H9 (cell line): Measurements from ENCODE around the gene DCST2. TPM values are rescaled to one million over a fixed set of nuclear protein-coding genes. Genes with fewer than 3 reads are reported as not detected.

Experiments
- DNase-seq: peaks from one replicate; pipeline ENCODE4 v3.0.0-alpha.2; 2017
- H2AFZ ChIP-seq: one replicate; pipeline ENCODE4 v1.6.1; 2013; ENCODE audit warnings: mild to moderate bottlenecking, low read length, control low read depth, moderate library complexity
- H2AK5ac ChIP-seq: 2 replicates; pipeline ENCODE4 v1.6.1; 2013; ENCODE audit warnings: low read length, control low read depth, mixed read lengths; ENCODE audit not compliant: insufficient read length
- H2BK120ac ChIP-seq: one replicate; pipeline ENCODE4 v1.6.1; 2013; ENCODE audit warnings: low read depth, mild to moderate bottlenecking, low read length, control low read depth, inconsistent platforms; ENCODE audit not compliant: poor library complexity, severe bottlenecking
- H2BK12ac ChIP-seq: 2 replicates; pipeline ENCODE4 v1.6.1; 2013; ENCODE audit warnings: low read length, control low read depth, mixed read lengths, low read depth; ENCODE audit not compliant: insufficient read length
- H2BK15ac ChIP-seq: 2 replicates; pipeline ENCODE4 v1.6.1; 2013; ENCODE audit warnings: low read depth, low read length, control low read depth
- H2BK20ac ChIP-seq: one replicate; pipeline ENCODE4 v1.6.1; 2013; ENCODE audit warnings: low read depth, mild to moderate bottlenecking, low read length, control low read depth, inconsistent platforms; ENCODE audit not compliant: poor library complexity, severe bottlenecking
- H2BK5ac ChIP-seq: 2 replicates; pipeline ENCODE4 v1.6.1; 2013; ENCODE audit warnings: low read length, control low read depth, mixed read lengths; ENCODE audit not compliant: insufficient read length
- H3K14ac ChIP-seq: 2 replicates; pipeline ENCODE4 v1.6.1; 2013; ENCODE audit warnings: low read length, control low read depth; ENCODE audit not compliant: insufficient read depth
- H3K18ac ChIP-seq: 2 replicates; pipeline ENCODE4 v1.6.1; 2013; ENCODE audit warnings: low read depth, mild to moderate bottlenecking, mixed read lengths, low read length, control low read depth; ENCODE audit not compliant: insufficient read length
- H3K23ac ChIP-seq: 2 replicates; pipeline ENCODE4 v1.6.1; 2013; ENCODE audit warnings: low read length, control low read depth, mixed read lengths, low read depth; ENCODE audit not compliant: insufficient read length
- H3K23me2 ChIP-seq: 2 replicates; pipeline ENCODE4 v1.6.1; 2013; ENCODE audit warnings: low read depth, mild to moderate bottlenecking, mixed read lengths, low read length, control low read depth; ENCODE audit not compliant: insufficient read length, poor library complexity, severe bottlenecking
- H3K27ac ChIP-seq: 2 replicates; pipeline ENCODE4 v1.5.1; 2013; ENCODE audit warnings: low read length, control low read depth, mixed read lengths, low read depth; ENCODE audit not compliant: insufficient read length
- H3K27me3 ChIP-seq: 2 replicates; pipeline ENCODE4 v1.6.1; 2013; ENCODE audit warnings: low read length, control low read depth, inconsistent platforms; ENCODE audit not compliant: insufficient read depth
- H3K4ac ChIP-seq: 2 replicates; pipeline ENCODE4 v1.6.1; 2013; ENCODE audit warnings: low read depth, mild to moderate bottlenecking, control low read depth, inconsistent platforms, low read length, moderate library complexity
- H3K4me1 ChIP-seq: 2 replicates; pipeline ENCODE4 v1.6.1; 2013; ENCODE audit warnings: low read length, control low read depth, inconsistent platforms; ENCODE audit not compliant: insufficient read depth
- H3K4me2 ChIP-seq: 2 replicates; pipeline ENCODE4 v1.6.1; 2013; ENCODE audit warnings: low read length, control low read depth, mixed read lengths; ENCODE audit not compliant: insufficient read length, insufficient read depth
- H3K56ac ChIP-seq: 2 replicates; pipeline ENCODE4 v1.6.1; 2013; ENCODE audit warnings: low read depth, mild to moderate bottlenecking, mixed read lengths, low read length, control low read depth; ENCODE audit not compliant: insufficient read length
- H3K79me1 ChIP-seq: 2 replicates; pipeline ENCODE4 v1.6.1; 2013; ENCODE audit warnings: low read depth, mild to moderate bottlenecking, moderate library complexity, low read length, control low read depth, inconsistent platforms; ENCODE audit not compliant: insufficient read depth, poor library complexity, severe bottlenecking
- H3K79me2 ChIP-seq: 2 replicates; pipeline ENCODE4 v1.6.1; 2013; ENCODE audit warnings: low read length, control low read depth, inconsistent platforms; ENCODE audit not compliant: insufficient read depth
- H3K9ac ChIP-seq: 2 replicates; pipeline ENCODE4 v1.6.1; 2013; ENCODE audit warnings: low read length, control low read depth, mixed read lengths; ENCODE audit not compliant: insufficient read length; ENCODE audit errors: extremely low read depth
- H3K9me3 ChIP-seq: one replicate; pipeline ENCODE4 v1.6.1; 2013; ENCODE audit warnings: low read depth, low read length, inconsistent platforms; ENCODE audit not compliant: control insufficient read depth
- H3T11ph ChIP-seq: one replicate; pipeline ENCODE4 v1.6.1; 2013; ENCODE audit warnings: mild to moderate bottlenecking, low read length, control low read depth, inconsistent platforms
- H4K20me1 ChIP-seq: one replicate; pipeline ENCODE4 v1.6.1; 2013; ENCODE audit not compliant: control insufficient read depth, insufficient read length, insufficient read depth
- H4K5ac ChIP-seq: 2 replicates; pipeline ENCODE4 v1.6.1; 2013; ENCODE audit warnings: low read depth, mild to moderate bottlenecking, mixed read lengths, low read length, control low read depth; ENCODE audit not compliant: insufficient read length
- H4K8ac ChIP-seq: replicated peaks from 2 replicates; pipeline ENCODE4 v1.6.1; 2013; ENCODE audit warnings: low read length, control low read depth, mixed read lengths, low read depth; ENCODE audit not compliant: insufficient read length
- H4K91ac ChIP-seq: 2 replicates; pipeline ENCODE4 v1.6.1; 2013; ENCODE audit warnings: low read depth, mild to moderate bottlenecking, moderate library complexity, mixed read lengths, low read length, control low read depth; ENCODE audit not compliant: insufficient read length
- H3K27ac Mint-ChIP-seq, 3 experiments: 2 replicates in 2 of 3; 3 replicates in 1 of 3; pipeline ENCODE4 v1.8.0; 2020 to 2021; ENCODE audit warnings: mixed read lengths in 3 of 3, mild to moderate bottlenecking in 1 of 3, moderate library complexity in 1 of 3
- H3K27me3 Mint-ChIP-seq: 2 replicates; pipeline ENCODE4 v1.8.0; 2021; ENCODE audit warnings: low read depth, mild to moderate bottlenecking, moderate library complexity, mixed read lengths
- H3K36me3 Mint-ChIP-seq, 3 experiments: 2 replicates in 2 of 3; 3 replicates in 1 of 3; pipeline ENCODE4 v1.8.0; 2020 to 2021; ENCODE audit warnings: low read depth in 3 of 3, mixed read lengths in 3 of 3; ENCODE audit not compliant: insufficient read depth in 1 of 3
- H3K4me1 Mint-ChIP-seq, 2 experiments: 2 replicates each; pipeline ENCODE4 v1.8.0; 2020; ENCODE audit warnings: mixed read lengths in 2 of 2
- H3K4me3 Mint-ChIP-seq, 2 experiments: 2 replicates in 1 of 2; 3 replicates in 1 of 2; pipeline ENCODE4 v1.8.0; 2020 to 2021; ENCODE audit warnings: mild to moderate bottlenecking in 2 of 2, mixed read lengths in 2 of 2, moderate library complexity in 1 of 2
- H3K9me3 Mint-ChIP-seq, 2 experiments: 2 replicates in 1 of 2; 3 replicates in 1 of 2; pipeline ENCODE4 v1.8.0; 2020; ENCODE audit warnings: mild to moderate bottlenecking in 2 of 2, mixed read lengths in 2 of 2, moderate library complexity in 1 of 2
- WGBS: extraction: QIAGEN DNeasy Blood & Tissue Kit; methylation state at CpG from one replicate; pipeline ENCODE4 v1.1.7; 2013; ENCODE audit warnings: missing lambda C conversion rate, low lambda C conversion rate, mixed read lengths; ENCODE audit not compliant: insufficient read length; ENCODE audit errors: extremely low coverage; 5-methylcytosine and 5-hydroxymethylcytosine counted together
- long read RNA-seq: library from polyadenylated mRNA; unstranded; transcript quantifications from one replicate; pipeline ENCODE4 v2.0.0, GENCODE V29; 2020
- total RNA-seq: library from RNA; stranded (reverse); gene quantifications from 2 replicates; pipeline ENCODE4 v1.2.1, GENCODE V29; 2021
- TF ChIP-seq, protein P1 (sequence below): fragments of 200-600 bp; sonication (generic); conservative IDR thresholded peaks from 3 replicates; pipeline ENCODE4 v1.8.0; 2021; ENCODE audit warnings: antibody characterized with exemption, mild to moderate bottlenecking

The DCST2 gene
- total RNA-seq = 0.35 and 0.44 TPM in 2 replicates
- long read RNA-seq, partial matches to known transcripts = 0 of 9 reads
- long read RNA-seq, other reads (novel, unspliced or antisense) = 9 of 9 reads

DNA sequence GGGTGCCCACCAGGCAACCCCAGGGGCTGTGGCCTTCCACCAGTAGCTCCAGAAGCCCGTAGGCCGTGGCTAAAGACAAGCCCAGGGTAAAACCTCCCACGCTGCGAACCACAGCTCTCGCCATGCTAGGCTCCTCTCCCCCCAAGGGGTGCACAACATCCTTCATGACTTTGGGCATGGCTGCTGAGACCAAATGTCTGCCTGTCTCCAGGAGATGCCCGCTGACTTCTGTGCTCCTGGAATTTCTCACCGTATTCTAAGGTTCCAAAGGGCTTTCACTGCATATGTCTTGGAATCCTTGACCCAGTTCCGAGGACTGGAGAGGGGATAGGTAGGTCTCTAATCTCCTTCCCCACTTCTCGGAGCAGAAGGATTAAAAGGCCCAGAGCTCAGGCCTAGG lies at the start of gene DCST2, which contains the start of gene DCST1:
Gene DCST2, minus strand, starts transcription at position 258 of the 400 bp plus-strand sequence. Its CDS starts 80 bp downstream, at position 178.
Gene DCST1, plus strand, starts transcription at position 301 of the 400 bp plus-strand sequence. CDS start 213 bp downstream, outside the sequence.
- no peaks in the 10 kb centered on the region for H3K4me1 ChIP-seq
- no peaks in the 10 kb centered on the region for H3K36me3 Mint-ChIP-seq

More for the DNA sequence above, at the start of gene DCST2, which contains the start of gene DCST1:
- Histone ChIP-seq H3K56ac (no peak within 1 kb of the TSS), H3K9ac (no peak within 1 kb of the TSS), H3K79me1 (no peaks in the 10 kb centered on the region), H3K14ac (no peak within 1 kb of the TSS), H2BK120ac (no peak within 1 kb of the TSS), H2AFZ (no peak within 1 kb of the TSS), H2BK12ac (no peak within 1 kb of the TSS), H2BK20ac (no peak within 1 kb of the TSS), H3K27ac (no peak within 1 kb of the TSS), H3K23ac (no peak within 1 kb of the TSS), H2BK15ac (no peak within 1 kb of the TSS), H3T11ph (no peak within 1 kb of the TSS), H3K9me3 (no peaks in the 10 kb centered on the region), H3K79me2 (no peaks in the 10 kb centered on the region), H4K20me1 (no peaks in the 10 kb centered on the region), H3K23me2 (no peaks in the 10 kb centered on the region), H4K5ac (no peak within 1 kb of the TSS), H3K4me2 (no peak within 1 kb of the TSS), H3K4ac (no peak within 1 kb of the TSS), H4K8ac (no peak within 1 kb of the TSS), H4K91ac (no peak within 1 kb of the TSS), H2AK5ac (no peak within 1 kb of the TSS), H2BK5ac (no peak within 1 kb of the TSS), H3K18ac (no peak within 1 kb of the TSS), H3K27me3 (no peaks in the 10 kb centered on the region)
- no CpG with 5 or more reads among the region's 9 CpGs for WGBS
- Mint-ChIP-seq H3K27ac (no peak within 1 kb of the TSS; a peak in 1 of 7 replicates), H3K4me1 (peaks cover 1 to 10% of the 10 kb centered on the region in 2 experiments; a peak in 2 of 4 replicates), H3K4me3 (no peak within 1 kb of the TSS; a peak in 1 of 5 replicates), H3K27me3 (peaks cover 38% of the 10 kb centered on the region), H3K9me3 (no peaks in the 10 kb centered on the region)
- TF ChIP-seq, protein P1, sequence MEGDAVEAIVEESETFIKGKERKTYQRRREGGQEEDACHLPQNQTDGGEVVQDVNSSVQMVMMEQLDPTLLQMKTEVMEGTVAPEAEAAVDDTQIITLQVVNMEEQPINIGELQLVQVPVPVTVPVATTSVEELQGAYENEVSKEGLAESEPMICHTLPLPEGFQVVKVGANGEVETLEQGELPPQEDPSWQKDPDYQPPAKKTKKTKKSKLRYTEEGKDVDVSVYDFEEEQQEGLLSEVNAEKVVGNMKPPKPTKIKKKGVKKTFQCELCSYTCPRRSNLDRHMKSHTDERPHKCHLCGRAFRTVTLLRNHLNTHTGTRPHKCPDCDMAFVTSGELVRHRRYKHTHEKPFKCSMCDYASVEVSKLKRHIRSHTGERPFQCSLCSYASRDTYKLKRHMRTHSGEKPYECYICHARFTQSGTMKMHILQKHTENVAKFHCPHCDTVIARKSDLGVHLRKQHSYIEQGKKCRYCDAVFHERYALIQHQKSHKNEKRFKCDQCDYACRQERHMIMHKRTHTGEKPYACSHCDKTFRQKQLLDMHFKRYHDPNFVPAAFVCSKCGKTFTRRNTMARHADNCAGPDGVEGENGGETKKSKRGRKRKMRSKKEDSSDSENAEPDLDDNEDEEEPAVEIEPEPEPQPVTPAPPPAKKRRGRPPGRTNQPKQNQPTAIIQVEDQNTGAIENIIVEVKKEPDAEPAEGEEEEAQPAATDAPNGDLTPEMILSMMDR = no peak
- no peak for DNase-seq
